Erythroblast (primary cell): ENCODE data around the gene PCDHA2.

Source experiments
- GATA1 ChIP-seq: IDR thresholded peaks from 2 replicates; pipeline ENCODE4 v1.6.1; 2011; ENCODE audit warnings: low read depth, mild to moderate bottlenecking, control low read depth, low read length, moderate library complexity
- POLR2A ChIP-seq: IDR thresholded peaks from 2 replicates; pipeline ENCODE4 v1.6.1; 2011; ENCODE audit warnings: mild to moderate bottlenecking, low read length

DNA sequence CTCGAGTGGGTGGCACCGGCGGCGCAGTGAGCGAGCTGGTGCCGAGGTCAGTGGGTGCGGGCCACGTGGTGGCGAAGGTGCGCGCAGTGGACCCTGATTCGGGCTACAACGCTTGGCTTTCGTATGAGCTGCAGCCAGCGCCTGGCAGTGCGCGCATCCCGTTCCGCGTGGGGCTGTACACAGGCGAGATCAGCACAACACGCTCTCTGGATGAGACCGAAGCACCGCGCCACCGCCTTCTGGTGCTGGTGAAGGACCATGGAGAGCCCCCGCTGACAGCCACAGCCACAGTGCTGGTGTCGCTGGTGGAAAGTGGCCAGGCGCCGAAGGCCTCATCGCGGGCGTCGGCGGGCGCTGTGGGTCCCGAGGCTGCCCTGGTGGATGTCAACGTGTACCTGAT, 28.8 kb downstream of the PCDHA2 start:
- no peak for TF ChIP-seq POLR2A
- TF ChIP-seq GATA1 = no peak
